ENCODE data around the gene UPF3A.
A peak's percentile ranks its signal among the peaks of the same experiment; 100 is the strongest.

The UPF3A gene

DNA sequence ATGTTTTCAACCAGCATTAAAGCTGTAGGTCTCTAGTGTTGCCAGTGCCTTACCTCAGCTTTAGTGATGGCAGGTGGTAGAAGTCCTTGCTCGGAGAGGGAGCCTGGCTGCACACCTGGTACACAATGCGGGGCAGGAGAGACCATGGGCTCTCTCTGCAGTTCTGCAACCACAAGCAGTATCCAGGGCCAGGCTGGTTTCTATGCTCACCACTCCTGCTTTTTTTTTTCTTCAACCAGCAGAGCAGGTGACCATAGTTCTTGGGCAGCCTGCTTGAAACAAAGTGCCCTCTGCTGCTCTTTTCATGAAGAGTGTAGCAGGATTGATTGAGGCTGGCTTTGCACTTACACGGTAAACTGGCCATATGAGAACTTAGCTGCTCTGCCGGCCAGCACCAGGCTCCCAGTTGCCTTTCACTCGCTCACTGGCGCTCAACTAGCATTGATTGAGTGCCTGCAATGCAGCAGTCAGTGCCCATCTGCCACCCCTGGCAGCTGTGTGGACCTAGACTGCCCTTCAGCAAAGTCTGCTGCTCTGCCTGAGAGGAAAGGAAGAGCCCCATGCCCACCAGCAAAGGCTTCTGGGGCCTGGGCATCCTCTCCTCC is 28.5 kb downstream of the UPF3A start:
- no peaks in the 10 kb centered on the region for H3K27me3 ChIP-seq (ENCODE audit: insufficient read depth, low read length, poor library complexity, severe bottlenecking)
- peaks cover 13% of the 10 kb centered on the region for H3K79me2 ChIP-seq (ENCODE audit: insufficient read depth, low read length)
- H3K36me3 ChIP-seq (ENCODE audit: insufficient read depth, low read length) = peaks cover 12% of the 10 kb centered on the region; the same call in 1 of the 2 replicates
- no peak overlapping the region for H2AFZ ChIP-seq (ENCODE audit: low read length)
- H4K20me1 ChIP-seq (ENCODE audit: insufficient read depth, low read length, poor library complexity, severe bottlenecking) = peaks cover 2% of the 10 kb centered on the region
- H3K9me3 ChIP-seq (ENCODE audit: insufficient read depth, low read depth, low read length) = no peaks in the 10 kb centered on the region
- no peak overlapping the region for H3K9ac ChIP-seq (ENCODE audit: low read depth, low read length, poor library complexity, severe bottlenecking)
- H3K4me1 ChIP-seq (ENCODE audit: insufficient read depth, low read length, poor library complexity, severe bottlenecking) = peaks cover 33% of the 10 kb centered on the region
- H3K9me2 ChIP-seq (replicated peaks; ENCODE audit: low read depth, low read length) = no peaks in the 10 kb centered on the region
- H3K4me3 ChIP-seq (ENCODE audit: low read length, poor library complexity, severe bottlenecking) = no peak overlapping the region
- H3F3A ChIP-seq (ENCODE audit: low read depth) = peaks cover 9% of the 10 kb centered on the region
- no peak overlapping the region for H3K4me2 ChIP-seq (ENCODE audit: low read depth, low read length, poor library complexity, severe bottlenecking)
- no peak for TF ChIP-seq CTCF (conservative IDR thresholded peaks at IDR 0.05; ENCODE audit: low read length)
- TF ChIP-seq EZH2phosphoT487 (IDR thresholded peaks at IDR 0.05; ENCODE audit: borderline replicate concordance) = no peak

DNA sequence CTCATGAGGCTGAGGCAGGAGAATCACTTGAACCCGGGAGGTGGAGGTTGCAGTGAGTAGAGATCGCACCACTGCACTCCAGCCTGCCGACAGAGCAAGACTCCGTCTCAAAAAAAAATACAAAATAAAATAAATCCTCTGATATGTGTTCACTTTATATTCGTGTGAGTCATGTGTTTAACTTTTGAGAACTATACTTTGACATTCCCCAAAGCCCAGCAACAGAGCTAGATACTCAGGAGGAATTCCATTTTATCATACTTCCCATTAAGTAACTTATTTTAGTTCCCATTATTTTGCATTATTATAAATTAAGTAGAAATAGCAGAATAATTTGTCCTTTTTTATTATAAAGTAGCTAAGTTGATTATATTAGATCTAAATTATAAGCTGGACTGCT is 29.6 kb downstream of the UPF3A start:
- Histone ChIP-seq H3F3A (ENCODE audit: low read depth) (peaks cover 10% of the 10 kb centered on the region), H3K79me2 (ENCODE audit: insufficient read depth, low read length) (peaks cover 23% of the 10 kb centered on the region), H4K20me1 (ENCODE audit: insufficient read depth, low read length, poor library complexity, severe bottlenecking) (peaks cover 12% of the 10 kb centered on the region), H3K9me3 (ENCODE audit: insufficient read depth, low read depth, low read length) (no peaks in the 10 kb centered on the region), H3K9me2 (replicated peaks; ENCODE audit: low read depth, low read length) (no peaks in the 10 kb centered on the region), H3K4me3 (ENCODE audit: low read length, poor library complexity, severe bottlenecking) (no peak overlapping the region), H3K27me3 (ENCODE audit: insufficient read depth, low read length, poor library complexity, severe bottlenecking) (no peaks in the 10 kb centered on the region), H3K9ac (ENCODE audit: low read depth, low read length, poor library complexity, severe bottlenecking) (no peak overlapping the region), H3K4me1 (ENCODE audit: insufficient read depth, low read length, poor library complexity, severe bottlenecking) (peaks cover 35% of the 10 kb centered on the region), H3K4me2 (ENCODE audit: low read depth, low read length, poor library complexity, severe bottlenecking) (no peak overlapping the region), H3K36me3 (ENCODE audit: insufficient read depth, low read length) (peaks cover 8% of the 10 kb centered on the region; the same call in 1 of the 2 replicates), H2AFZ (ENCODE audit: low read length) (no peak overlapping the region)
- TF ChIP-seq CTCF (conservative IDR thresholded peaks at IDR 0.05; ENCODE audit: low read length) (no peak), EZH2phosphoT487 (IDR thresholded peaks at IDR 0.05; ENCODE audit: borderline replicate concordance) (no peak)

DNA sequence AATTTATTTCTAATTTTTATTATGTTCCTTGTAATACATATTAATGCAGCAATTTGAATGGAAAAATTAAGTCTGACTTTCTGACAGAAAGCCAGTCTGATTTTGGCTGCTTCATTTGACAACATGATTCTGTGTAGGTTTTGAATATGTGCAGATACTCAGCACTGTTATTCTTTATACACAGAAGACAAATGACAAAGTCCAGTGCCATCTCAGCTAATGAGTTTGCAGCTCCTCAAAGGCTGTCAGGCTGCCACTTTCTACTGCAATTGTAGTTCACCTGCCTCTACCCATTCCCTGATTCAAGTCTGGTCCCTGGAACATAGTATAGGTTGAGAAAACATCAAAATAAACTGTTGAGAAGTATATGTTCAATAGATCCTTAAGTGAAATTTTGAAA is 30.0 kb downstream of the UPF3A start:
- H3K36me3 ChIP-seq (ENCODE audit: insufficient read depth, low read length) = peaks cover 6% of the 10 kb centered on the region; the same call in 1 of the 2 replicates
- H3K9me3 ChIP-seq (ENCODE audit: insufficient read depth, low read depth, low read length) = no peaks in the 10 kb centered on the region
- H3K9me2 ChIP-seq (replicated peaks; ENCODE audit: low read depth, low read length) = no peaks in the 10 kb centered on the region
- H3K79me2 ChIP-seq (ENCODE audit: insufficient read depth, low read length) = peaks cover 27% of the 10 kb centered on the region
- no peak overlapping the region for H2AFZ ChIP-seq (ENCODE audit: low read length)
- H4K20me1 ChIP-seq (ENCODE audit: insufficient read depth, low read length, poor library complexity, severe bottlenecking) = peaks cover 15% of the 10 kb centered on the region
- TF ChIP-seq CTCF (conservative IDR thresholded peaks at IDR 0.05; ENCODE audit: low read length) = no peak
- TF ChIP-seq EZH2phosphoT487 (IDR thresholded peaks at IDR 0.05; ENCODE audit: borderline replicate concordance) = no peak
- H3K4me2 ChIP-seq (ENCODE audit: low read depth, low read length, poor library complexity, severe bottlenecking) = peak overlapping the region; percentile 15
- H3K4me3 ChIP-seq (ENCODE audit: low read length, poor library complexity, severe bottlenecking) = no peak overlapping the region
- peak overlapping the region; percentile 10 for H3K9ac ChIP-seq (ENCODE audit: low read depth, low read length, poor library complexity, severe bottlenecking)
- H3F3A ChIP-seq (ENCODE audit: low read depth) = peaks cover 10% of the 10 kb centered on the region
- H3K4me1 ChIP-seq (ENCODE audit: insufficient read depth, low read length, poor library complexity, severe bottlenecking) = peaks cover 35% of the 10 kb centered on the region
- H3K27me3 ChIP-seq (ENCODE audit: insufficient read depth, low read length, poor library complexity, severe bottlenecking) = no peaks in the 10 kb centered on the region

All from Loucy (cell line).